T-helper 2 cell treated with Interferon-gamma antibody and Interleukin-4, amounts not matched to agents 5 μg/mL and 100 μg/mL, for 36 hours (primary cell): ENCODE measurements around the gene DENND4B.

Experiments
- DNase-seq: peaks from one replicate; pipeline ENCODE4 v3.0.0; 2021; ENCODE audit warnings: low spot score
- H3K27ac Mint-ChIP-seq: one replicate; pipeline ENCODE4 v1.8.0; 2021; ENCODE audit warnings: mild to moderate bottlenecking, mixed read lengths
- H3K27me3 Mint-ChIP-seq: one replicate; pipeline ENCODE4 v1.8.0; 2021; ENCODE audit warnings: low read depth, mixed read lengths
- H3K36me3 Mint-ChIP-seq: one replicate; pipeline ENCODE4 v1.8.0; 2021; ENCODE audit warnings: low read depth, mixed read lengths
- H3K4me1 Mint-ChIP-seq: one replicate; pipeline ENCODE4 v1.8.0; 2021; ENCODE audit warnings: low read depth, mixed read lengths
- H3K4me3 Mint-ChIP-seq: one replicate; pipeline ENCODE4 v1.8.0; 2022; ENCODE audit warnings: mild to moderate bottlenecking, moderate library complexity, mixed read lengths
- H3K9me3 Mint-ChIP-seq: one replicate; pipeline ENCODE4 v1.8.0; 2021; ENCODE audit warnings: mixed read lengths

The DENND4B gene

DNA sequence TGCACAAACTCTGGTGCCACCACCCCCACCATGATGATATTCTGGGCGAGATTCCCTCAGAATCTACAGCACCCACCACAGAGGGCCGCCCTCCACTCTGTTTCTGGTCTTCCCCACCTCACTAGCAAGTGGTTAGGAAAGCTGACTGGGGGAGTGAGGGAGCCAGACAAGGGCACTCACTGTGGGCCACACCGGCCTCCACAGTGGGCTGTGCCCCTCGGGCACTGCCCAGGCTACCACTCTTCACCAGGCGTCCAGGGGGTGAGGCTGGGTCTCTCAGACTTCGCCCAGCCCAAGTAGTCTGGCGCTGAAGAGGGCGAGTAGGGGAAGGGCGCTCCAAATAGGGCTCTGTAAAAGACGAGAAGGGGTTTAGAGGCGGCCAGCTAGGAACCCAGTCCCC lies 12.6 kb downstream of the DENND4B start:
- no peak for DNase-seq

DNA sequence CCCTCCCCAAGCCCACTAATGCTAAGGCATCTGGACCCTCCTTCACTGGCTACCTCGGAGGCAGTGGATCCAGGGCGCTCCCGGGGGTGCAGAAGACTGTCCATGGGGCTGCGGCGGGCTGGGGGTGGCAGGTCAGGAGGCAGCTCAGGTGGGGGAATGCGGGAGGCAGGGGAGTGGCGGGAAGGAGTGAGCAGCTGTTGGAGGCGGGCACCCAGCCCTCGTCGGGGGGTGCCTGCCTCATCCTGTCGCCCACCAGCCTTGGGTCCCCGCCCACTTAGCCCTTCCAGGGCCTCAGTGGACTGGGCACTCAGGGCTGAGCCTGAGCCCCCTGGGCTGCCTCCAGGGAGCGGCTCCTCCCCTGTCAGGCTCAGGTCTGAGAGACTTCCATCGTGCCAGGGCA lies 13.1 kb downstream of the DENND4B start:
- Mint-ChIP-seq H3K36me3 (peaks cover 60% of the 10 kb centered on the region), H3K27ac (no peak overlapping the region), H3K4me1 (no peaks in the 10 kb centered on the region), H3K27me3 (no peaks in the 10 kb centered on the region), H3K9me3 (no peaks in the 10 kb centered on the region), H3K4me3 (no peak overlapping the region)
- DNase-seq: no peak

More for the DNA sequence above, 12.6 kb downstream of the DENND4B start:
- H3K4me1 Mint-ChIP-seq: no peaks in the 10 kb centered on the region
- H3K9me3 Mint-ChIP-seq: no peaks in the 10 kb centered on the region
- no peaks in the 10 kb centered on the region for H3K27me3 Mint-ChIP-seq
- no peak overlapping the region for H3K27ac Mint-ChIP-seq
- peaks cover 57% of the 10 kb centered on the region for H3K36me3 Mint-ChIP-seq
- H3K4me3 Mint-ChIP-seq: no peak overlapping the region

DNA sequence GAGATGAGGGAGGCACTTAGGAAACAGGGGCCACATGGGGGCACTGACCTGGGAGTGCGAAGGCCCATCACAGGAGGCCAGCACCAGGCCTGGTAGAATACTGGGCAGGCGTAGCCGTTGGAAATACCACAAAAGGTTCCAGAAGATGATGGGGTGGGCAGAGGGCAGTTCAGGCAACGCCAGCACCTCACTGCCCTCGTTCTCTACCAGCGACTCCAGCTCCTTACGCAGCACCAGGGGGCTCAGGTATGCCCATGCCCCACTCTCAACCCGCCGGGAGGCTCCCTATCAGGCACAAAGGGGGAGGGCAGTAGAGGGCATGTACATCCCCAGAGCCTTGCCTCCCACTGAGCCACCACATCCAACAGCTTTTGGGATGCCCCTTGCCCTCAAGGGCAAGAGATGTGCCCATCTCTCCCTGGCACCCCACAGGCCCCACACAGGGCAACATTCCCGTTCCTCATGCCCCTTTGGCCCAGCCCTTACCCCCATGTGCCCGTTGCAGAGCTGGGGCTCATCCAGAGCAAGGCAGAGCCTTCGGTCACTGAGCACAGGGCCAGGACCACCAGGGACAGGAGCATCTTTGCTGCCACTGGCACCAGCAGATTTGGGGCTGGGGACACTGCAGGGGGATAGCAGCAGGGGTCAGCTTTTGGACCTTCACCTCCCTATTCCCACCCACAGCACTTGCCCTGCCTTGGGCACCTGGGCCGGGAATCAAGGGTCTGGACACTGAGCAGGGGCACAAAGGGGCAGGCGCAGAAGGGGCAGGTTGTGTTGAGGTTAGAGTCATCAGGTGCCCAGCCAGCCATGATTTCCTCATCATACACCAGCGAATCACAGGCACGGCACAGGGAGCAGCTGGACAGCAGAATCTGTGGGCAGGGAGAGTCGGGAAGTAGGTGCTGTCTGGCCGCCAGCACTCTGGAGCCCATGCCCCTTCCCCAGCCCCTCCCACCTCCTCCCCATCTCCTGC lies 14.1 kb downstream of the DENND4B start:
- no peak overlapping the region for H3K4me3 Mint-ChIP-seq
- H3K27ac Mint-ChIP-seq: no peak overlapping the region
- peaks cover 59% of the 10 kb centered on the region for H3K36me3 Mint-ChIP-seq
- no peaks in the 10 kb centered on the region for H3K9me3 Mint-ChIP-seq
- no peaks in the 10 kb centered on the region for H3K27me3 Mint-ChIP-seq
- DNase-seq: no peak
- H3K4me1 Mint-ChIP-seq: peaks cover 3% of the 10 kb centered on the region

DNA sequence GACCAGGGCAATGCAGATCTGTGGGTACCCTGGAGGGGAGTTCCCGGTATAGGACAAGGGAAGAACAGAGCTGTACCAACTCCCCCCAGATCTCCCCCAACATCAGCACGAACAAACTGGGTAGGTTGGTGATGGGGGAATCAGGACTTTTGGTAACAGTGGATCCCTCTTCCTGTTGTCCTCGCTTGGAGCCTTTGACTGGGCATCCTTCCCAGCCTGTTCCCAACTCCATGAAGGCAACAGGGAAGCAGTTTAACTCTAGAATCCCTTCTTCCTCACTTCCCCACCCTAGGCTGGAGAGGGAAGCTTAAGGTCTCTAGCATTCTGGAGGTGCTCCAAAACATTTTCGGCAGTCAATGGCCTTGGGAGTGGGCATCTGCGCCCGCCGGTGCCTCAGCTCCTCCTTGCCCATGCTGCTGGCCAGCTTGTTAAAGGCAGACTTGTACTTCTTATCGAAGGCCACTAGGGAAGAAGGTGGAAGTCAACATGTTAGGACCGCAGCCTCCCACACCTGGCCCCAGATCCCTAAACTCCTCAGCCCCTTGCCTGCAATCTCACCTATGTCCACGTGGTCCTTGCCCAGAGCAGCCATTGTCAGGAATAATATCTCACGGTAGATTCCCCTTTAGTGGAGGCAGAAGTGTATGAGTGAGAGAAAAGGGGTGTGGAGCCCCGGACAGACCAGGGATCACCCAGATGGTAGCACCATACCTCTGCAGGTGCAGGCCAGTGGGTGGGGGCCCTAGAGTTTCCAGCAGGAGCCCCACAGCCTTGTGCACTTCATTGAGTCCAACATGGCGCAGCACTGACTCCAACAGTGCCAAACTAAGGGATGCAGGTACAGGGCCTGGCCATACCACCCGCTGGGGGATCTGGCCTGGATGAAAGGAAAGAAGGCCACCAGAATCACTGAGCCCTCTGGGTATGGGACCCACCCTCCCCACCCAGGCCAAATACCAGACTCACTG lies 16.3 kb downstream of the DENND4B start:
- Mint-ChIP-seq H3K4me3 (no peak overlapping the region), H3K4me1 (peaks cover 3% of the 10 kb centered on the region), H3K9me3 (no peaks in the 10 kb centered on the region), H3K36me3 (peaks cover 38% of the 10 kb centered on the region), H3K27me3 (no peaks in the 10 kb centered on the region), H3K27ac (no peak overlapping the region)
- no peak for DNase-seq

DNA sequence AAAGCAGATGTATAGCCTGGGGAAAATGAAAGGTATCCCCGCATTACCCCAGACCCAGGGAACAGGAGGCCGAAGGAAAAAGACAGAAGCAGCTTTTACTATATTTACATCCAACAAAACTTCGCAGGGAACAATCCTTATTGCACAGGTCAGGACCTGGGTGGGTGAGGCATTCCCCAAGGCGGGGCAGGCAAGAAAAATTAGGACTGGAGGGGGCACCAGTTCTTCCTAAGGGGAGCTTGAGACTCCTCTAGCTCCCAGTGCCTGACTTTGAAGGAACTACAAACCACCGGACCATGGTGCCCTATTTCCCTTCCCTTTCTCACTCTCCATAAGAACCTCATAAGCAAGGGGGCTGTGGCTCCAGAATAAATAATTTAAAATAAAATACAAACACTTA lies 17.1 kb downstream of the DENND4B start:
- no peak overlapping the region for H3K4me3 Mint-ChIP-seq
- DNase-seq: no peak
- no peaks in the 10 kb centered on the region for H3K27me3 Mint-ChIP-seq
- peaks cover 3% of the 10 kb centered on the region for H3K4me1 Mint-ChIP-seq
- H3K36me3 Mint-ChIP-seq: peaks cover 31% of the 10 kb centered on the region
- H3K27ac Mint-ChIP-seq: no peak overlapping the region
- no peaks in the 10 kb centered on the region for H3K9me3 Mint-ChIP-seq

DNA sequence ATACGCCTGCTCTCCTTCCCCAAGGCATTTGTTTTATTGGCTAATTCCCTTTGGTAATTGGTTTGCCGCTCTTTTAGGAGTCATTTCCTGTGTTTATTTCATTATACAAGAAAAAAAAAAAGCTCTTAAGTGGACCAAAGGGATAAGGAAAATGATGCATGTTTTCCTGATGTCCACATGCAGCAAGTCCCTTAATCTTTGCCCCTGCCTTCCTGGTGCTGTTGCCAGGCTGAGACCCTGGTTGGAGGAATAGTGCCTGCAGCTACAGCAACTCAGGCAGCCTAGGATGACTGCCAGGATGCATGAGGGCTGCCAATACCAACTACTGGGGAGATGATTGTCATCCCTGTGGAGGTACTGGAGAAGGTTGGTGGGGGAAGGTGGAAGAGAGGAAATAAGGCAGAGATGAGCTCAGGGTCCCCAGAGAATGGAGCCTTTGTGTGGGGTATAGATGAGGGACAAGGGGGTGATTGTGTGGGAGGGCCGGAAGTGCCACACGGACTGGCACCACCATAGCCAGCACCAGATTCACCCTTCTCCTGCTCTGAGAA lies 17.7 kb downstream of the DENND4B start:
- no peak for DNase-seq
- H3K27me3 Mint-ChIP-seq: no peaks in the 10 kb centered on the region
- no peak overlapping the region for H3K4me3 Mint-ChIP-seq
- peaks cover 3% of the 10 kb centered on the region for H3K4me1 Mint-ChIP-seq
- peaks cover 28% of the 10 kb centered on the region for H3K36me3 Mint-ChIP-seq
- peak overlapping the region; percentile 38 for H3K27ac Mint-ChIP-seq
- no peaks in the 10 kb centered on the region for H3K9me3 Mint-ChIP-seq

DNA sequence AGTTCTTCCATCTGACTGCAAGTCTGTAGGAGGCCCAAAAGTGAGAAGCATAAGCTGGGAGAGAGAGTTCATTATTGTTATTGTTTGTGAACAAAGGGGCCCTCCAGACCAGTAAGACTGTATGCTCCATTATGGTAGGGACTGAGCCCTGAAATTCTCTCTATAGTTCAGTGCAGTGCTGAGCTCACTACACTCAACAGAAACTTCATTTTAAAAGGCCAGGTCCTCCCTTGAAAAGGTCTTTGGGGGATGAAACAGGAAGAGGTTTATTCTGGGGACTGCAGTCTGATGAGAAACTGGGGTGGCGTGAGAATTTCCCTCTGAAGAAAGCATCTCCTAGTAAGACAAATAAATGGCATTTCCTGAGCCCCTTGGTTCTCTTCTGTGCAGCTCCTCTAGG lies 18.3 kb downstream of the DENND4B start:
- H3K27me3 Mint-ChIP-seq: no peaks in the 10 kb centered on the region

DNA sequence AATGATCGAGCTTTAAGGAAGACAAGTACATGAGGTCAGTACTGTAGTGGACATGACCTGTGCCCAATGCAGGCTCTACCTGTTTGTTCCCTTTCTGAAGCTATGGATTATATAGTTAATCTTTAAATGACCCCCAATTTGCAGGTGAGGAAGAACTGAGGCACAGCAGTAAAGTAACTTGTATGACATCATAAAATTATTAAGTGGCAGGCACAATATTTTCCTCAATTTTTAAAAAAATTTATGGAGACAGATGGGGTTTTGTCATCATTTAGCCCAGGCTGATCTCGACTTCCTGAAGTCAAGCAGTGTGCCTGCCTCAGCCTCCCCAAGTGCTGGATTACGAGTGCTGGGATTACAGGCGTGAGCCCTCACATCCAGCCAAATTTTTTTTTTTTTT lies 20.1 kb downstream of the DENND4B start:
- Mint-ChIP-seq H3K9me3 (no peaks in the 10 kb centered on the region), H3K4me3 (no peak overlapping the region), H3K36me3 (peaks cover 26% of the 10 kb centered on the region), H3K4me1 (peaks cover 10% of the 10 kb centered on the region), H3K27me3 (no peaks in the 10 kb centered on the region), H3K27ac (no peak overlapping the region)
- DNase-seq: no peak

More for the DNA sequence above, 18.3 kb downstream of the DENND4B start:
- Mint-ChIP-seq H3K27ac (peak overlapping the region; percentile 46), H3K36me3 (peaks cover 28% of the 10 kb centered on the region), H3K4me3 (no peak overlapping the region), H3K4me1 (peaks cover 6% of the 10 kb centered on the region), H3K9me3 (no peaks in the 10 kb centered on the region)
- DNase-seq: no peak

DNA sequence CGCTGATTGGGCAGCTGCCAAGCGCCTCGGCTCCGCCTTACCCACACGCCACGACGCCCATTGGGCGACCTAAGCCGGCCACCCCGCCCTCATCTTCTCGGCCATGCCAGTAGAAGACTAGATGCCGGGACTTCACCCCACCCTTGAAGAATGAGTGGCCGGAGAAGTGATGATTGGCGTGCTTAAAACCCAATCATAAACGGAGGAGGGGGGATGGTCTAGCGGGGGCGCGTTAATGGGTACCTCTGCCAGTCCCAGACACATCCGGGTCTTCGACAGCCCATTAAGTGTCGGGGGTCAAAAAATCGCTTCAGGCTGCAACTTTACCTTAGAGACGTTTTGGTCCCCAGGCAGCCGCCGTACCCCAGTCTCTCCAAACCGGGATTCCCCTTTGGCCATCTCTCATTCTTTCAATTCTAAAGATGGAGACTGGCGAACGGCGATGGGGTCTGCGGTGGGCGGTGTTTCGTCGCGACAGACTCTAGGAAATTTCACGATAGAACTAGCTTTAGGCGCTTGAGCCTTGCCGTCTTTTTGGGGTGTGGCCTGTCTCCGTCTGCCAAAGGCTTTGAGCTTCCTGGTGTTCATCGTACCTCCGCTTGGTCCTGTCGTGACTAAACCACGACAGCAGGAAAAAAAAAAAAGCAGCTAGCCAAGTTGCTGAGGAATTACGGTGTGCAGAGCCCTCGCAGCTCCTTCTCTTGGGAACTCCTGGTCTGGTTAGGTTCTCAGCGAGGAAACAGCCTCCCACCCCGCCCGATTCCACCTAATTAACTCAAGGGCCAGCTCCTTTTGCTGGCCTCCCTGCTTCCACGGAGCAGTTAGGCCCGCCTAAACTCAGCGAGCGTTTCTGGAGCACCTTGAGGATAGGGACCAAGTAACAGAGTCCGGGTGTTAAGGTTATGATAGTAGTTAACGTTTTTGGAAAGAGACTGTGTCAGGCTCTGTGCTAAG lies 23.3 kb downstream of the DENND4B start, which contains the start of gene GATAD2B:
GATAD2B (minus strand) TSS at position 1 of the 954 bp plus-strand sequence. CDS start 94,625 bp downstream, outside the sequence.
- Mint-ChIP-seq H3K4me1 (peaks cover 34% of the 10 kb centered on the region), H3K27ac (peak within 1 kb of the TSS; percentile 95), H3K9me3 (no peaks in the 10 kb centered on the region), H3K27me3 (no peaks in the 10 kb centered on the region), H3K4me3 (peak within 1 kb of the TSS; percentile 95), H3K36me3 (peaks cover 18% of the 10 kb centered on the region)
- DNase-seq: peak; percentile 99

DNA sequence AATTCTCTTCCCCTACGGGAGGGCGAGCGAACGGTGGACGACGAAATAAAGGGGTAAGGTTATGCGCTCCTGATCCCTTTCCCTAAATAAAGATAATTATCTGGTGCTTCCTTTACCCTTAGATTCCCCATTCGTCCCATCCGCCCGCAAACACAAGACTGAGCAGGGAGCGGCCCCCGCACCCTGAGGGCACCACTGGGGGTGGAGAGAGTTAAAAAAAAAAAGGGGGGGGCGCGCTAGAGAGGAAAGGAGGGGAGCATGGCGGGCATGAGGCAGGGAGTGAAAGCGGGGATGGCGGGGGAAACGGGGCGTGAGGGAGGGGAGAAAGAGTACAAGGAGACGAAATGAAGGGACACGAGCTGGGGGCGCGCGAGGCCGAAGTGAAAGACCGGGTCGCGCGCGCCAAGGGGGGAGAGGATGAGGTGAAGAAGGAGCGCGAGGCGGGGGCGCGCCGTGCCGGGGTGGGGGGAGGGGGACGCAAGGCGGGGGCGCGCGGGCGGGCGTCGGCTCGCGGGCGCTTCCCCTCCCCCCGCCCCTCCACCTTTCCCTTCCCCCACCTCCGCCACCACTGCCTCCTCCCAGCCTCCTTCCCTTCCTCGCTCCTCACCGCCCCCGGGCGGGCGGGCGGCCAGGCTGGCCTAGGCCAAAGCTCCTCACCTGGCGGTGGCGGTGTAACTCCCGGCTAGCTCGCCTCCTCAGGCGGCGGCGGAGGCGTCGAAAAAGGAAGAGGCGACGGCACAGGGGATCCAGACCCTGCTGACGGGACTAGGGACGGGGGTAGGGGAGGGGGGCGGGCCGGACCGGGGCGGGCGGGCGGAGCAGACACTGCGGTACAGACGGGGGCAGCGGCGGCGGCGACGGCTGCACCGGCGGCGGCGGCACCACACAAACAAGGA lies 24.2 kb downstream of the DENND4B start:
- peak overlapping the region; percentile 95 for H3K4me3 Mint-ChIP-seq
- H3K36me3 Mint-ChIP-seq: peaks cover 16% of the 10 kb centered on the region
- no peak for DNase-seq
- peaks cover 37% of the 10 kb centered on the region for H3K4me1 Mint-ChIP-seq
- H3K27ac Mint-ChIP-seq: peak overlapping the region; percentile 95
- no peaks in the 10 kb centered on the region for H3K9me3 Mint-ChIP-seq
- H3K27me3 Mint-ChIP-seq: no peaks in the 10 kb centered on the region

DNA sequence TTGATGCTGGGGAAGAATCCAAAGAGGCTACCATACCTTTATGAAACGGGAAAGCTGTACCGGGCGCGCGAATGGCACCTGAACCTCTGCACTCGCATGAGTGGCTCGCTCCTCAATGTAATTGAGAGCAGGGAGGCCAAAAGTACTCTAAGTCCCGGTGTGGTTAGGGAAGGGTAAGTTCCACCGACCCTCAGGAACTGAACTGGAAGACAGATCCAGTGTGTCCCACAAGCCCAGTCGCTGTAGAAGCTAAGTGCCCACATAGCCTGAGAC lies 24.8 kb downstream of the DENND4B start:
- H3K9me3 Mint-ChIP-seq: no peaks in the 10 kb centered on the region
- peaks cover 37% of the 10 kb centered on the region for H3K4me1 Mint-ChIP-seq
- peak; percentile 17 for DNase-seq
- peaks cover 16% of the 10 kb centered on the region for H3K36me3 Mint-ChIP-seq
- H3K4me3 Mint-ChIP-seq: peak overlapping the region; percentile 88
- no peaks in the 10 kb centered on the region for H3K27me3 Mint-ChIP-seq
- peak overlapping the region; percentile 92 for H3K27ac Mint-ChIP-seq

DNA sequence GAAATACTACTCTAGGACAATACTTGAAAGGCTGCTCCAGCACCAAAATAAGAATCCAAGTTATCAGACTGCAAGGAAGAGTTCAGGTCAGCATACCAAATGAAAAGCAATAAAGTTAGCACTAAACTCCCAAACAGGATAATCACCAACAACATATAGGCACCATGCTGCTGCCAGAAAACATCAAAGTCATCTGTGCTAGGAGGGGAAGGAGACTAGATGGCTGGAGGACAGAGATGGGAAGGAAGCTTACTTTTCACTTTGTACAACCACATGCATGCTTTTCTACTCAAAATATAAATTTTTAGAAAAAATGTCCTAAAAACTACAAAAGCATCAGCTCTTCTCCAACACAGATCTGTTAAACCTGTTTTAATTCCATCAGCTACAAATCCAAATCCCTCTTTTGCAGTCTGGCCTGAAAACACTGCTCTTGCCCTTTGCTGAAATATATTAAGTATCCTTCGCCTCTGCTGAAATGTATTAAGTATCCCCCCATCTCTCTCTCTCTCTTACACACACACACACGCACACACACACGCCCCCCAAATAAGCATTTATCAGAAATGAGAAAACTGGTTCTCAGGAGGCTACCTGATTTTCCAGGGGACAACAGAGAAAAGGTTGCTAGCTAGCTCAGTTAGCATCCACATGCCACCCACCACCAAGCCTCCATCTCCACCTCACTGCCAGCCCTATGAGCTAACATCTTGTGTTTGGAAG lies 25.3 kb downstream of the DENND4B start:
- peak overlapping the region; percentile 92 for H3K27ac Mint-ChIP-seq
- H3K36me3 Mint-ChIP-seq: peaks cover 16% of the 10 kb centered on the region
- H3K27me3 Mint-ChIP-seq: no peaks in the 10 kb centered on the region
- DNase-seq: no peak
- H3K4me3 Mint-ChIP-seq: peak overlapping the region; percentile 88
- no peaks in the 10 kb centered on the region for H3K9me3 Mint-ChIP-seq
- peaks cover 37% of the 10 kb centered on the region for H3K4me1 Mint-ChIP-seq
